Measurements from ENCODE around the gene PEMT.

PEMT gene

DNA sequence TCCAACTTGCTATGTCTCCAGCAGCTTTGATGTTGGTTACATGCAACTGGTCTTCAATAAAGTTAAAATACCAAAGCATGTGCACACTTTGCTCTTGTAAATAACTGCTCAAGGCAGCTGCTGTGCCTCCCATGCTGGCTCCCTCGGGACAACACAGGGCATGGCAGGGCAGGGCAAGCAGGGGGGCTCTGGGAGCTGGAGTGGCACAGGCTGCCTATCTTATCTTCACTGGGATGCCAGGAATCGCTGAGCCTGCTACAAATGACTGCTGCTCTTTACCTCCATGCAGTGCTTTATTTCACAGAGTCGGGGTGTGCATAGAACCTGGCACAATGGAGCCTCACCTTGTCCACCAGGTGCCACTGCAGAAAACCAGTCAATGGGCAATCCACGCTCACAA lies 21.8 kb downstream of the PEMT start:
- DNase-seq (ENCODE audit: extremely low read depth, low read depth), result no peak
- TF ChIP-seq, protein P1, sequence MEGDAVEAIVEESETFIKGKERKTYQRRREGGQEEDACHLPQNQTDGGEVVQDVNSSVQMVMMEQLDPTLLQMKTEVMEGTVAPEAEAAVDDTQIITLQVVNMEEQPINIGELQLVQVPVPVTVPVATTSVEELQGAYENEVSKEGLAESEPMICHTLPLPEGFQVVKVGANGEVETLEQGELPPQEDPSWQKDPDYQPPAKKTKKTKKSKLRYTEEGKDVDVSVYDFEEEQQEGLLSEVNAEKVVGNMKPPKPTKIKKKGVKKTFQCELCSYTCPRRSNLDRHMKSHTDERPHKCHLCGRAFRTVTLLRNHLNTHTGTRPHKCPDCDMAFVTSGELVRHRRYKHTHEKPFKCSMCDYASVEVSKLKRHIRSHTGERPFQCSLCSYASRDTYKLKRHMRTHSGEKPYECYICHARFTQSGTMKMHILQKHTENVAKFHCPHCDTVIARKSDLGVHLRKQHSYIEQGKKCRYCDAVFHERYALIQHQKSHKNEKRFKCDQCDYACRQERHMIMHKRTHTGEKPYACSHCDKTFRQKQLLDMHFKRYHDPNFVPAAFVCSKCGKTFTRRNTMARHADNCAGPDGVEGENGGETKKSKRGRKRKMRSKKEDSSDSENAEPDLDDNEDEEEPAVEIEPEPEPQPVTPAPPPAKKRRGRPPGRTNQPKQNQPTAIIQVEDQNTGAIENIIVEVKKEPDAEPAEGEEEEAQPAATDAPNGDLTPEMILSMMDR (IDR thresholded peaks at IDR 0.05; ENCODE audit: low read depth, low read length), result no peak

DNA sequence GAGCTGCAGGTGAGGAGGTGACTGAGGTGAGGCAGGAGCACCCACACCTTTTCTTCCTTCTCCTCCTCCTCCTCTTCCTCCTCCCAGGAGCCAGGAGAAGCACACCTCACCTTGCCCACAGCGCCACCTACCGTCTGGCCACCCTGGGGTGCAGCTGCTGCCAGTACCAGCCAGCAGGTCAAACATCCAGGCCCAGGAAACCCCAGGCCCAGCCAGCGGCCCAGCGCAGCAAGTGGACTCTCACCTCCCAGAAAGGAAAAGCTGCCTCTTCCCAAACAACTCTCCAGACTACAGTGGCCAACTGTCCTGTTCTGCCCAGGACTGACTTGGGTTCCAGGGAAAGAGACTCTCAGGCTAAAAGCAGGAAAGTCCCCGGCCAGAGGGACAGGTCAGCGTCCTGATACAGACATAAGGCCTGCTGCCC lies 22.7 kb downstream of the PEMT start:
- DNase-seq (ENCODE audit: extremely low read depth, low read depth), result no peak

DNA sequence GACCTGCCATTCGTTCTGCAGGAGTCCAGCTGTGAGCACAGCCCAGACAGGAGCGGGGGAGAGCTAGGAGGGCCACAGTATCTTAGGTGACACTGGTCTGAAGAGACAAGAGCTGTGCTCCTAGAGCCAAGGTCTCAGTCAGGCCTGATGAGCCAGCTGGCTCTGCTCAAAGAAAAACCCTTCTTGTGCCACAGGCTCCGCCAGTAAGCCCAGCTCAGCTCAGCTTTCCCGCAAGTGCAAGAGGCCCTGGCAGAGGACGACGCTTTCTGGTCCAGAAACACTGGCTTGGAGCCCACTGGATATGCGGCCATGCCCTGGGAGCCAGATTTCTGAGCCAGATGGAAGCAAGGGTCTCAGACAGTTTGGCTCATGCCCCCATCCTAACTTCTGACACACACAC lies 23.9 kb downstream of the PEMT start:
- DNase-seq (ENCODE audit: extremely low read depth, low read depth), result no peak
- TF ChIP-seq, protein P1 (IDR thresholded peaks at IDR 0.05; ENCODE audit: low read depth, low read length), result no peak

More for the DNA sequence above, 22.7 kb downstream of the PEMT start:
- TF ChIP-seq, protein P1 (IDR thresholded peaks at IDR 0.05; ENCODE audit: low read depth, low read length), result peak; percentile 82

DNA sequence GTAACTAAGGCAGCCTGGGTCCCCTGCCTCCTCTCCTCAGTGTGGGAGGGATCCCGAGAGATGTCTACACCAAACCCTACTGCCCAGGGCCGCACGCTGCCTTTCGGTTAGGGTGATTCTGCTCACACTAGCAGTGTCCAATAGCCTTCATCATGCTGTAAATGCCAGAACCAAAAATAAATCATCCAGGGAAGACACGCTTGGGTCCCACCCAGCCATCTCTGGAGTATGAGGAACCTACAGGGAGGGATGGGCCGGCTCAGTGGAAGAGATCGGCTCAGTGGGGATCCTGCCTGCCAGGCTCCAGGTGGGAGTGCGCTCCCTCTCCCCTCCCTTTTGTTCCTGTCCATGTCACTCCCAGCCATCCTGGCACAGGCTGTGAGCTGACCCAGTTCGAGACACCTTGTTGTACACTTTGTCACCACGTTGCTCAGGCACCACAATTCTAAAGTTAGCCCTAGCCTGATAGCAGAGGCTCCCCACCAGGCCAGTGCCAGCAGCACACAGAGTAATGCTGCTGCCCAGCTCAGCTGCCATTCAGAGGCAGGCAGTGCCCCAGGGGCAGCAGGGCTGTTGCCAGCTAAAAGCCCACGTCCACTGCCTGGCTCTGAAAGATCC lies 24.5 kb downstream of the PEMT start:
- no peak for DNase-seq (ENCODE audit: extremely low read depth, low read depth)
- TF ChIP-seq, protein P1 (IDR thresholded peaks at IDR 0.05; ENCODE audit: low read depth, low read length), result no peak

DNA sequence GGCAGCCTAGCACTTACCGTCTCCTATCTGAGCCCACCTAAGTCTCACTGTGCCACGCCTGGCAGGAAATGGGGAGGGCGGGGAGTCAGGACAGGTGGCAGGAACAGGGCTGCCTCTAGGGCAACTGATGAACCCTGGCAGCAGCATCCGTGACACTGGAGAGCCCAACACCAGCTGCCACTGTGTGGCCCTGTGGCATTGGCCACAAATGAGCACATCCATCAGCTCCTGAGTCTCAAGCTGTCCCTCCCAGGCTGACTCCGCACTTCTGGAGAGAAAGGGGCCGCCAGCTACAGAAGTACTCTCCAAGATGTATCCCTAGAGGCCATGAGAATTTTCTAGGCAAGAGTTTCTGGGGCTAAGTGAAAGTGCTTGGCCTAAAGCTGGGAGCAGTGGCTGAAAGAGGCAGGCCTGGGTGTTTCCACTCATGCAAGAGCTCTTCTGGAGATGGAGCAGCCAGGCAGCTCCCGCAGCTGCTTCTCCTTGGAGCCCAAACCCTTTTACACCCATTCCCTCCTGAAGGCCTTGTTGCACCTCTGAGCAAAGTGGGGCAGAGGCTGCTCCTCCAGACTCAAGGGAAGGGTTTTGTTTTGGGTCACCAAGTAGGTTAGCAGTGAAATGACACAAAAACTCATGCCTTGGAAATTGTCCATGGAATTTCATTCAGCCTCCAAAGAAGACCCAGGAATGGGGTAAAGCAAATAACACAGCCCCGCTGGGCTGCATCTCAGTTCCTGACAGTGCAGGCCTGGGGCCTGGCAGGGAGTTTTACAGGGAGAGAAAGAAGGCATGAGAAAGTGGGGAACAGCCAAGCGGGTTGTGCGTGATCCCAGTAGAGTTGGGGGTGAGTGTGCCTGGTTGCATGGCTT lies 25.8 kb downstream of the PEMT start:
- TF ChIP-seq, protein P1 (IDR thresholded peaks at IDR 0.05; ENCODE audit: low read depth, low read length), result no peak
- no peak for DNase-seq (ENCODE audit: extremely low read depth, low read depth)

DNA sequence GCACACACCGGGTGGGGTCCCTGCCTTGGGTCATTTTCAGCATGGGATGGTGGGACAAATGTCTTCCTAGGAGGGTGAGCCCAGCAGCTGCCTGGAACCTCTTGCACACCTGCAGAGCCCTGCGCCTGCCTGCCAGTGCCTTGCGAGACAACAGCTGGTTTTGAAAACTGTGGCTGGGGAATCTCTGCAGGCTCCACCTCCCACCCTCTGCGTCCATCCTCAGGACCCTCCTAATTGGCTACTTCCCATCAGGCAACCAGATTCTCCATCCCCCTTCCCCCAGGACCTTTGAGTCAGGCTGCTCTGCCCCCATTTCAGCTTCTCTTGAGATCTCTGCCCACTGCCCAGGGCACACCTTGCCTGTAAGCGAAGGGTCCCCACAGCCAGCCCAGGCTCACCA lies 26.6 kb downstream of the PEMT start:
- no peak for DNase-seq (ENCODE audit: extremely low read depth, low read depth)
- TF ChIP-seq, protein P1 (IDR thresholded peaks at IDR 0.05; ENCODE audit: low read depth, low read length), result no peak

DNA sequence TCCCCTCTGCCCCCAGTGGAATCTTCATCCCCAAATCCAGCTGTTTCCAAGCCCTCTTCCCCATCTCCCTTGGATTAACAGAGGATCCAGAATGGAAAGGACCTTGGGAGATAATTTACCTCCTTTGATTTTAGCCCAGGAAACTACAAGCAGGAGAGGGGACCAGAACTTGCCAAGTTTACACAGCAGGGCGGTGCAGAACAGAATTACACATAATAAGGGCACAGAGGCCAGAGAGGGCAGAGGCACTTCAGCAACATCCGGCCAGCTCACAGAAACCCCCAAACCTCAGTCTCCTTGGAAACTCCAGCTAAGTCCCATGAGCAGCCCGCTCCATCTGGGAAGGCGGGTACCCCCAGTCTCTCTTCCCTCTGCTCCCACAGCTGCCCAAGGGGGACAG lies 27.2 kb downstream of the PEMT start:
- TF ChIP-seq, protein P1 (IDR thresholded peaks at IDR 0.05; ENCODE audit: low read depth, low read length), result no peak
- no peak for DNase-seq (ENCODE audit: extremely low read depth, low read depth)
